ENCODE measurements around the gene TALDO1.

The TALDO1 gene

DNA sequence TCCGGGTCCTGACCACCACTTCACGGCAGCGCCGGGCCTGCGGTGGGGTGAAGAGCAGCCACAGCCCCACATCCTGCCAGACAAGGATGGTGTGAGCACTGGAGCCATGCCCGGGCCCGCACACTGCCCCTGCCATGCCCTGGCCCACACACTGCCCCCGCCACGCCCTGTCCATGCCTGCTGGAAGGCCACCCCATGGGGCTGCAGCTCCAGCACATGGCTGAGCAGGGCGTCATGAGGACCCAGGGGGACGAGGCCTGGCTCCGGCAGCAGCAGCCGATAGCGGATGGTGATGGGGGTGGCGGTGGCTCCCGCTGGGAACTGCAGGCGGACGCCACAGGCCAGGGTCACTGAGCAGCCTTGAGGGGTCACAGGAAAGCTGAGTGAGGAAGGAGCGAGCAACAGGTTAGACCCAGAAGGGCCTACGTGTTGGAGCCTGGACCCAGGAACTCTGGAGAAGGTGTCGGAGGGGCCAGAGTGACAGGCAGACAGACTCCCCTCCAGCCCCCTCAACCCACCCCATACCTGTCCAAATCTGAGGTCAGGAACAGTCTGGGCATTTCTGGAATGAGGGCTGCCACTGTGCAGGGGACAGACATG is 54.9 kb downstream of the TALDO1 start:
- no peak for DNase-seq

DNA sequence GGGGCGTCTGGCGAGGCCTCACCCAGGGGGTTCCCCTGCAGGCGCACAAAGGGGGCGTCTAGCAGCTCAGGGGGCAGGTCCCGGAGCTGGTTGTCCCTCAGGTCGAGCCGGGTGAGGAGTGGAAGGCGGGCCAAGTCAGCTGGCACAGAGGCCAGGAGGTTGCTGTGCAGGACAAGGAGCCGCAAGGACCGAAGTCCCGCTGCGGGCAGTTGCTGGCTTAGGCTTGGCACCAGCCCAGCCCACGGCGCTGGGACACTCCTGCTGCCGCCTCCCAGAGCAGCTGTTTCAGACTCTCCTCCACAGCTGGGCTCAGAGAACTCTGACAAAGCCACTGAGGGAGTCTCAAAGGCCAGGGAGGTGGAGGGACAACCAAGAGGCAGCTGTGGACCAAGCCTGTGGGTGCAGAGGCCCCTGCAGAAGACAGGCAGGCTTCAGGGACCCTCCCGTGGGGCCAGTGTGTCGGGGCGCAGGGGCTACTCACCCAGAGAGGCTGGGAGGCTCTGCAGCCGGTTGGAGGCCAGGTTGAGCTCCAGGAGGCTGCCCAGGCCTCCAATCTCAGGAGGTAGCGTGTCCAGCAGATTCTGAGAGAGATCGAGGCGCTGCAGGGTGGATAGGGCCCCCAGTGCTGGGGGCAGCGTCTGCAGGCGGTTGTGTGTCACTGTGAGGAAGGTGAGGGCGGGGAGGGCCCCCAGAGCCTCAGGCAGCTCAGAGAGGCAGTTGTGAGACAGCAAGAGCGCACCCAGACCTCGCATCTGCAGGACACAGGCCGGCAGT is 55.6 kb downstream of the TALDO1 start:
- DNase-seq: no peak

DNA sequence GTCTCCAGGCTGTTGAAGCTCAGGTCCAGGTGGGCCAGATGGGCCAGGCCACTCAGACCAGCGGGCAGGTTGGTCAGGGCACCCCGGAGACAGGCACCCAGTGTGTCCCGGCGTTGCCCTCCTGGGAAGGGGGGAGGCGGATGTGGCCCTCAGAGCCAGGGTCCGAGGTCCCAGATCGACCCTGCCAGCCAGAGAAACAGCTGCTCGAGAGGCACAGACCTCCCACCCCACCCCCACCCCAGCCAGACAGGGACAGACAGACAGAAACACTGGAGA is 56.1 kb downstream of the TALDO1 start:
- no peak for DNase-seq

DNA sequence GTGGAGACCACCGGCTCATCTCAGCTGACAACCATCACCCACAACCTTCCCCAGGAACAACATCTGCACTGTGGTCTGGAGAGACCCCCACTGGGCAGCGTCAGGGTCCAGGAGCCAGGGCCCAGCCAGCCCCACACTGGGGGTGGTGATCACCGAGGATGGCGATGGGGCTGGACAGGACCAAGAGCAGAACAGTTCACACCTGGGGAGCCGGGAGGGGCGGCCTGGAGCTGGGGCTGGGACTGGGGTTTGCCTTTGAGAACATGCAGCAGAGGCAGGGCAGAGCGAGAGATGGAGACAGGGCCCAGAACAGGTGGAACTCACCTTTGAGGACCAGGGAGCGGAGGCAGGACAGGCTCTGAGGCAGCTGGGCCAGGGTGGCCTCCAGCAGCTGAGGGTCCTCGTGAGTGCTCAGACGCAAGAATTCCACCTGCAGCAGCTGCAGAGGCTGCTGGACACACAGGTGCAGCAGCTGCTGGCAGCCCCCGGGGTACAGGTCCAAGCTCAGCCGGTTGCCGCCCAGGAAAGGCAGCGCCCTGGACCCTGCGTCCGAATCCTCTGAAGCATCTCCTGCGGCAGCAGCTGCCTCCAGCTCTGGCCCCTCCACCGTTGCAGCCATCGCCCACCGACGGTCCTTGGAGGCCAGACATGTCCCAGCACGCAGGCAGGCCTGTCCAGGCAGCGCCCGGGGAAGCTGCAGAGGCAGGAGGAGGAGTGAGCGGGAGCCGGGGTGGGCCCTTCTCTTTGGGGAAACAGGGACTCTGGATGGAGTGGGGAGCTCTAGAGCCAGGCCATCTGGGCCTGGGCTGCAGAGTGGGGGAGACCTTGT is 56.7 kb downstream of the TALDO1 start:
- DNase-seq: peak; percentile 41

DNA sequence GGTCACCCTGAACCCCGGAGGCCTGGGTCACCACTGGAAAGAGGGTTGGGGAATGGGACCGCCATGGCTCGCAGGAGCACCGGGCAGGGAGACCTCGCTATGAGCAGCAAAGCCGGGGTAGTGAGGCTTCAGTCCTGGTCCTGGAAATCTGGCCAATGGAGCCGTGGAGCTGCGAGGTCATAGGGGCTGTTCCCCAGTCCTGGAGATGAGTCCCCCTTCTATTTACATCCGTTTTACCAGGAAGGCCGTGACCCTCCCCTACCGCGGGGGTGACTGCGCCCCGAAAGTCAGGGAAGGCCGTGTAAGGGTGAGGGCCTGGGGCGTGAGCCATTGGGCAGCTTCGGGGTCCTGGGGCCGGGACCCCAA is 57.3 kb downstream of the TALDO1 start:
- no peak for DNase-seq

DNA sequence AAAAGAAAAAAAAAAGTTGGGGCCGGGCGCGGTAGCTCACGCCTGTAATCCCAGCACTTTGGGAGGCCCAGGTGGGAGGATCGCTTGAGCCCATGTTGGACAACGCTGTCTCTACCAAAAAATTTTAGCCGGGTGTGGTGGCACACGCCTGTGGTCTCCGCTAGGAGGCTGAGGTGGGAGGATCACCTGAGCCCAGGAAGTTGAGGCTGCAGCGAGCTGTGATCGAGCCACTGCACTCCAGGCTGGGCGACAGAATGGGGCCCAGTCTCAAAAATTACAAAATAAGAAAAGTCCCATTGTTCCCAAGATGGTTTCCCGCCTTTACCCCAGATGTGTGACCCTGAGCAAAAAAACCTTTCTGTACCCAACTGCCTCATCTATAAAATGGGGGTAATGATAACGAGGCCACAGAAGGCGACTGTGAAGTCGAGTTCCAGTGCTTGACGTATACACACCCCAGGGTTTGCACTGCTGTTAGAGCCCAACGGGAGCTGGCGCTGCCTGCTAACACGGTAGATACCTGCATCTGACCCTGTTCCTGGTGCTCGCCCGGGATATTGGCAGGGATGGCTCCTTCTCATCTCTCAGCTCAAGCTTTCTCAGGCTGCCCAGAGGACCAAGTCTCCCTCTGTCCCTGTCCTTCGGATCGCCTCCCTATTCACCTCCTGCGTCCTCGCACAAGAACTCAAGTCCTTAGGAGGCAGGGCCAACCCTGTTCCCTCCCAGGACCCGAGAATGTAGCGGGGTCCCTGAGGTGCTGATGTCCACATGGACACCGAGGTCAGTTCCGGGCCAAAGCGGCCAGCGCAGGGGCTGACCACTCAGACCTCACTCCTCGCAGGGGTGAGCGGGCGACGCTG is 61.4 kb downstream of the TALDO1 start:
- DNase-seq: no peak

DNA sequence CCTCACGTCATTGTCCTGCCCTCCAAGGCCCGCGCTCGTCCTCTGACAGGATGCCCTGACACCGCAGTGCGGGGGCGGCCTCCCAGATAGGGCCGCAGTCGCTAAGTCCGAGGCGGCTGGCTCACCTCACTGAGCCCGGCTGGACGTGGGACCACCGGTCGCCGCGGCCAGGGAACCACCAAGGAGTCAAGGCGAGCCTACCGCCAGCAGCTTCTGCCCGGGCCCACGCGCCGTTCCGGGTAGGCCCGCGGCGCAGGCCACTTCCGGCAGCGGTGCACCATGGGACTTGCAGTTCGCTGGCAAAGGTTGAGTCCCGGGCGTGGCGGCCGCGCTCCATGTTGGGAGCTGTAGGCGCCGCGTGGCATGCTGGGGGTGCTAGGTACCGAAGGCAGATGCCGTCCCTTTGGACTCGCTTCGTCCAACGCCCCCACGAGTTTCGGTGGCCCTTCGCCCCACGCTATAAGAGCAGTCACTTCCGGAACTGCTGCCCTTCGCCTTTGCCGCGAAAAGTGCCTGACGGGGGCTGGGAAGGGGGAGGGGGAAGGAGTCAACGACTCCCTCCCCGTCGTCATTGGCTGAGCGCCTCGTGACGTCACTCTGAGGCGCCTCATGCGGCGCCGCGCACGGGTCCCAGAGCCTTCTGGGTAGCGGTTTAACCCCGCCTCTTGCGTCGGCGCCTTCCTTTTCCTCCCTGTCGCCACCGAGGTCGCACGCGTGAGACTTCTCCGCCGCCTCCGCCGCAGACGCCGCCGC is 62.2 kb downstream of the TALDO1 start, which contains the start of gene RPLP2:
Gene RPLP2, plus strand, starts transcription at position 681 of the 753 bp plus-strand sequence. CDS start 268 bp downstream, outside the sequence.
- peak; percentile 60 for DNase-seq

DNA sequence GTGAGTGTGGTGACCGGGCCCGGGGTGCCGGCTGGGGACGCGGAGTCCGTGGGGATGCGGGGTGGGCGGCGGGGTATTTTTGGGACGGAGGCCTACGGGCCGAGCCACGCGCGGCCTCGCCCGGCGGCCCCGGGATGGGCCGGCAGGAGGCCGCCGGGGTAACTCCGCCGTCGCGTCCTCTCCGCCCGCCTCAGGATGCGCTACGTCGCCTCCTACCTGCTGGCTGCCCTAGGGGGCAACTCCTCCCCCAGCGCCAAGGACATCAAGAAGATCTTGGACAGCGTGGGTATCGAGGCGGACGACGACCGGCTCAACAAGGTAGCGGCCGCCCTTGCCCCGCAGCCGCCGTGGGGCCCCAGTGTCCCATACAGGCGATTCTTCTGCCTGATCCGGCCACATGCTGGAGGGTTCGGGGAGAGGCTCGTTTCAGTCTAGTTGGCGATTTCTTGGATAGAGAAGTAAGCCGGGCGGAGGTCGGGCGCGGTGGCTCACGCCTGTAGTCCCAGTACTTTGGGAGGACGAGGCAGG is 62.8 kb downstream of the TALDO1 start:
- no peak for DNase-seq

DNA sequence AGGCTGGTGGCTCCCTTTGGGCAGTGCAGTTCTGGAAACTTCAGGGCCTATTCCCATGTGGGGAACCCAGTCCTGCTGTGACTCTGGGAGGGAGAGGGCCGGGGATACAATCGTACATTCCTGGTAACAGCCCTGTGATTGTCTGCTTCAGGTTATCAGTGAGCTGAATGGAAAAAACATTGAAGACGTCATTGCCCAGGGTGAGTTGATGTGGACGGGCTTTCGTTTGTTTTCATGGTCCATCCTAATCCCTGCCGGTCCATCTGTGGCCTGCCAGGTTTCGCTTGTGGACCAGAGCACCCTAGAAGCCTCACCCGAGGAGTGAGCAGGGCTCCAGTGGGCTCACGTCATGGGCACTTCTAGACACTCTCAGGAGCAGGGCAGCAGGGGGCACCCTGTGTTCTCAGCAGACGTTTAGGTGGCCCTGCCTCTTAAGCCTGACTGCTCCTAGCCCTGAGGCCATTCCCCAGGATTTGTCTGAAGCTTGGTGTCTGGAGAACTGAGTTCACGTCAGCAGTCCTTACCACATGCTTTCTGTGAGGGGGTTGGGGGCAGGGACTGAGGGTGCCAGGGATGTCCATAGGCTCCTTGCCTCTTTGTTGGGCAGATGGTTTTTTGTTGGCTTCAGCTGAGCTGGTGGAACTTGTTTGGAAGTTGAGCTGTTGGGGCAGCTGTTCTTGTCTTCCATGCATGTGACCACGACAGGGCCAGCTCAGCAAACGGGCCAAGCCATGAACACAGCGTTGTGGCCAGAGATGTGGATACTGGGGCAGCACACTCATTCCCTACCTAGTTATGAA is 64.4 kb downstream of the TALDO1 start:
- DNase-seq: no peak

DNA sequence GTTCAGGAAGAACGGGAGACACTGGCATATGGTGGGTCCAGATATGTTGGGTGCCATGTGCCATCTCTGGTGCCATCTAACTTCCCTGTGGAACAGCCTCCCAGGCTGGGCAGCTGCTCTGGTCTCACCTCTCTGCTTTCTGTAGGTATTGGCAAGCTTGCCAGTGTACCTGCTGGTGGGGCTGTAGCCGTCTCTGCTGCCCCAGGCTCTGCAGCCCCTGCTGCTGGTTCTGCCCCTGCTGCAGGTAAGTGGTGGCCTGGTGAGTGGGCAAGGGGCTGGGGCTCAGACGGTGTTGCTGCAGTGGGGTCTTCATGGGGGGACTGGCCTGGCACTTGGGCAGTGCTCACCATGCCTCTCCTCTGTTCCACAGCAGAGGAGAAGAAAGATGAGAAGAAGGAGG is 65.1 kb downstream of the TALDO1 start:
- DNase-seq: no peak

DNA sequence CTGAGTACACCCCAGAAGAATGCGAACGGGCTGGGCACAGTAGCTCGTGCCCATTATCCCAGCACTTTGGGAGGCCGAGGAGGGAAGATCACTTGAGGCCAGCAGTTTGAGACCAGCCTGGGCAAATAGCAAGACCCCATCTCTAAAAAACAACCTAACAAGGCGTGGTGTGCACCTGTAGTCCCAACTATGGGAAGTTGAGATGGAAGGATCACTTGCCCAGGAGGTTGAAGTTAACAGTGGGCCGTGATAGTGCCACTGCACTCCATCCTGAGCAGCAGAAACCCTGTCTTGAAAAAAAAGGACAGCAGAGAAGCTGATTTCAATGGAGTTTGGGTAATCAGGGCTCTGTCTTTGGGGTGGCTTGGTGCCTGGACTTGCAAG is 65.8 kb downstream of the TALDO1 start:
- DNase-seq: no peak

DNA sequence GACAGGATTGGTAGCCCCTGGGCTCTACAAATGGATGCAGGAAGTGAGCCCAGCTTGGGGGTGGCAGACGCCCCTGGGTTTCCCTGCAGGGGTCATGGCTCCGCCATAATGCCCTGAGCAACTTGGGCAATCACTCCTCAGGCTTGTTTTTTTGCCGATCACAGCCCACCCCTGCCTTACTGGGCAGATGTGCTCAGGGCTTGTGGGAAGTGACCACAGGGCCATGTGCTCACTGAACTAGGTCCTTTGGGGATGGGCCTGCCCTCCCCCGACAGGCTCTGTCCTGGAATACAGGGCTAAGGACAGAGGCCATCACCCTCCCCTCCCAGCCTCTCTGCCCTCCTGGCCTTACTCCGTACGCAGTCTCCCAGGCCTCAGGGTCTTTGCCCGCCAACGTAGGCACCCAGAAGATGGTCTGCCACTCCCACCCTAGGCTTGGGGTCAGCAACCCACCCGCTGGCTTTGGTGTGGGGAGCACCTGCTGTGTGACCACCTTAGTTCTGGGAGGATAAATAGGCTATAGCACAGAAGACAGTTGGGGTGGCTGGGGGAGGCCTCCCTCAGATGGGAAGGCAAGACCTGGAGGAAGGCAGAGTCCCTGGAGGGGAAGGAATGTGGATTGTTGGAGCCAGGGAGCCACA is 66.3 kb downstream of the TALDO1 start:
- DNase-seq: no peak

All from DMS79 treated with DMSO at 0.1 percent for 48 hours (cell line).